Measurements from ENCODE around the gene MYRFL.
A peak's percentile ranks its signal among the peaks of the same experiment; 100 is the strongest.

Gene MYRFL

GRCh38 chr12:69900720-69901131 lies 75.7 kb downstream of the MYRFL start:
- DNase-seq: peak; percentile 70

GRCh38 chr12:69901221-69901905 lies 76.3 kb downstream of the MYRFL start:
- DNase-seq: no peak

GRCh38 chr12:69903548-69903947 lies 78.5 kb downstream of the MYRFL start:
- no peak for DNase-seq

- DNase-seq: no peak
Measured at GRCh38 chr12:69904777-69905176, 79.8 kb downstream of the MYRFL start.

- DNase-seq: no peak
Measured at GRCh38 chr12:69905801-69906200, 80.8 kb downstream of the MYRFL start.

GRCh38 chr12:69906411-69907216 lies 81.6 kb downstream of the MYRFL start:
- no peak for DNase-seq

GRCh38 chr12:69908203-69908602 lies 83.2 kb downstream of the MYRFL start:
- DNase-seq: no peak

- DNase-seq: no peak
Measured at GRCh38 chr12:69910694-69911093, 85.7 kb downstream of the MYRFL start.

GRCh38 chr12:69913526-69913925 lies 88.5 kb downstream of the MYRFL start:
- DNase-seq: no peak

GRCh38 chr12:69915964-69916363 lies 90.9 kb downstream of the MYRFL start:
- DNase-seq: no peak

GRCh38 chr12:69916544-69917235 lies 91.7 kb downstream of the MYRFL start:
- DNase-seq: peak; percentile 72

GRCh38 chr12:69918287-69918686 lies 93.3 kb downstream of the MYRFL start:
- DNase-seq: no peak

GRCh38 chr12:69919495-69919894 lies 94.5 kb downstream of the MYRFL start:
- DNase-seq: no peak

GRCh38 chr12:69921831-69922230 lies 96.8 kb downstream of the MYRFL start:
- DNase-seq: no peak

GRCh38 chr12:69922999-69923398 lies 98.0 kb downstream of the MYRFL start:
- no peak for DNase-seq

GRCh38 chr12:69925291-69925690 lies 100.3 kb downstream of the MYRFL start:
- no peak for DNase-seq

GRCh38 chr12:69927164-69927563 lies 102.1 kb downstream of the MYRFL start:
- DNase-seq: no peak

GRCh38 chr12:69929125-69929524 lies 104.1 kb downstream of the MYRFL start:
- no peak for DNase-seq

- no peak for DNase-seq
Measured at GRCh38 chr12:69929531-69929930, 104.5 kb downstream of the MYRFL start.

- DNase-seq: no peak
Measured at GRCh38 chr12:69931569-69931968, 106.5 kb downstream of the MYRFL start.

- no peak for DNase-seq
Measured at GRCh38 chr12:69932154-69932553, 107.1 kb downstream of the MYRFL start.

- no peak for DNase-seq
Measured at GRCh38 chr12:69932676-69933552, 107.9 kb downstream of the MYRFL start.

- DNase-seq: no peak
Measured at GRCh38 chr12:69934011-69934410, 109.0 kb downstream of the MYRFL start.

Measured in NCI-H2029 treated with DMSO at 0.1 percent for 48 hours (cell line).